ENCODE data around the gene KRT71. TPM values are rescaled to one million over a fixed set of nuclear protein-coding genes. Genes with fewer than 3 reads are reported as not detected.

Gene KRT71
- not detected in 2 replicates for total RNA-seq

GRCh38 chr12:52552681-52553195 lies at the start of gene KRT71:
Gene KRT71, minus strand, starts transcription at chr12:52553145. Its CDS starts 68 bp downstream, at chr12:52553077.

GRCh38 chr12:52600941-52601481 lies 48.1 kb upstream of the KRT71 start, which contains the start of gene KRT72:
Gene KRT72, minus strand, starts transcription at chr12:52601463. Its CDS starts 11 bp downstream, at chr12:52601452.

GRCh38 chr12:52573743-52574142 lies 20.8 kb upstream of the KRT71 start, which contains the start of gene KRT74:
Gene KRT74, minus strand, starts transcription at chr12:52573843. Its CDS starts 66 bp downstream, at chr12:52573777.

DNA sequence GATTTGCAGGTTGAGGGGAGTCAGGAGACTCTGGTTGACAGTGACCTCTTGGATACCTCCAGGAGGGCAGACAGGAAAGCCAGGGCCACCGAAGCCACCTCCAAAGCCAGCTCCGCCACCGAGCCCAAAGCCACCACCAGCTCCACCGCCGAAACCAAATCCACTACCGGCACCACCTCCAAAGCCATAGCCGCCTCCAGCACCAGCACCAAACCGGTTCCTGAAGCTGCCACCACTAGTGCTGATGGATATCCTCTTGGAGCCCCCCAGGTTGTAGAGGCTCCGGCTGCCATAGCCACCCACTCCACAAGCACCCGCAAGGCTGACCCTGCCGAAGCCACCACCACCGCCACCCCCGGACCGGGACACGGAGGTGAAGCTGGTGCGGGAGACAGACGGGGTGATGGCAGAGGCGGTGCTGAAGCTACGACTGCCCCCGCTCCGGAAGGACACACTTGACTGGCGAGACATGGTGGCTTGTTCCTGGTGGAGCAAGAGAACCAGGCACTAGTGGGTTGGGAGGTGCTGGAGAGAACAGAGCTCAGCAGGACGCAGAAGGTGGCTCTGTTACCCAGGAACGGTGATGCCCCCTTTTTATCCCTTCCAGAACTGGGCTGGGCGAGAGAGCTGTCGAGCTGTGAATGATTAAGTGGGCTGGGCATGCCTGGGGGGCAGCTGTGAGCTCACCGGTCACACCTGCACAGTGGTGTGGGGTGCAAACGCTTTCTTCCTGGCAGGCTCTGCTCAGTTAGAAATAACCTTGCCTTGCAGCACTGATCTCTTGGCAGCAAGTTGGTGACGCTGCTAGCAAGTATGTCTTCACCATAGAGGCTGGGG lies 32.9 kb downstream of the KRT71 start, which contains the start of gene KRT5:
TSS of gene KRT5 (minus strand) at position 569 of the 837 bp plus-strand sequence. CDS start at position 471, 98 bp downstream.

Other genes with a start within 250 kb of the KRT71 start
- gene KRT83, start 231.7 kb downstream of the KRT71 start, total RNA-seq, result not detected in 2 replicates
- not detected in 2 replicates for gene KRT85, start 185.7 kb downstream of the KRT71 start, total RNA-seq
- gene KRT84, start 167.5 kb downstream of the KRT71 start, total RNA-seq, result not detected in 2 replicates
- not detected in 2 replicates for gene KRT82, start 146.8 kb downstream of the KRT71 start, total RNA-seq
- not detected in 2 replicates for gene KRT75, start 118.8 kb downstream of the KRT71 start, total RNA-seq
- 0.13 and 0.32 TPM in 2 replicates for gene KRT6B, start 101.0 kb downstream of the KRT71 start, total RNA-seq
- not detected in 2 replicates for gene KRT6C, start 79.3 kb downstream of the KRT71 start, total RNA-seq
- 0.76 and 0.97 TPM in 2 replicates for gene KRT6A, start 59.9 kb downstream of the KRT71 start, total RNA-seq
- 0.31 and 0.65 TPM in 2 replicates for gene KRT5, start 32.8 kb downstream of the KRT71 start, total RNA-seq
- not detected in 2 replicates for gene KRT74, start 20.7 kb upstream of the KRT71 start, total RNA-seq
- gene KRT72, start 48.3 kb upstream of the KRT71 start, total RNA-seq, result not detected in 2 replicates
- not detected in 2 replicates for gene KRT73, start 65.4 kb upstream of the KRT71 start, total RNA-seq
- gene KRT2, start 99.1 kb upstream of the KRT71 start, total RNA-seq, result not detected in 2 replicates
- not detected in 2 replicates for gene KRT1, start 127.3 kb upstream of the KRT71 start, total RNA-seq
- not detected in 2 replicates for gene KRT77, start 150.4 kb upstream of the KRT71 start, total RNA-seq
- not detected in 2 replicates for gene KRT76, start 224.2 kb upstream of the KRT71 start, total RNA-seq
- not detected in 2 replicates for gene KRT3, start 243.0 kb upstream of the KRT71 start, total RNA-seq